ENCODE data around the gene ATPAF2.
A peak's percentile ranks its signal among the peaks of the same experiment; 100 is the strongest.

The ATPAF2 gene

GRCh38 chr17:18038861-18039534 is at the start of gene ATPAF2, which contains the start of gene GID4:
ATPAF2 (minus strand) TSS chr17:18039168; CDS start chr17:18039013, 155 bp downstream.
GID4 (plus strand) TSS chr17:18039408; CDS start chr17:18039465, 57 bp downstream.
- peak; percentile 98 for DNase-seq

- peak; percentile 89 for DNase-seq
Measured at GRCh38 chr17:18087610-18088491, 48.9 kb upstream of the ATPAF2 start, which contains the start of gene DRG2. DRG2 (plus strand) TSS chr17:18087948; CDS start chr17:18088024, 76 bp downstream.

GRCh38 chr17:18084256-18084655 is 45.3 kb upstream of the ATPAF2 start:
- no peak for DNase-seq

- peak; percentile 2 for DNase-seq
Measured at GRCh38 chr17:18079543-18079942, 40.6 kb upstream of the ATPAF2 start.

GRCh38 chr17:18076936-18077335 is 38.0 kb upstream of the ATPAF2 start:
- no peak for DNase-seq

GRCh38 chr17:18074566-18075272 is 35.8 kb upstream of the ATPAF2 start:
- no peak for DNase-seq

GRCh38 chr17:18071751-18072150 is 32.8 kb upstream of the ATPAF2 start:
- DNase-seq, result peak; percentile 4

GRCh38 chr17:18070861-18071340 is 31.9 kb upstream of the ATPAF2 start:
- peak; percentile 7 for DNase-seq

- DNase-seq, result peak; percentile 2
Measured at GRCh38 chr17:18069101-18069500, 30.1 kb upstream of the ATPAF2 start.

GRCh38 chr17:18066866-18067265 is 27.9 kb upstream of the ATPAF2 start:
- no peak for DNase-seq

GRCh38 chr17:18065546-18065945 is 26.6 kb upstream of the ATPAF2 start:
- DNase-seq, result no peak

- DNase-seq, result no peak
Measured at GRCh38 chr17:18064053-18064452, 25.1 kb upstream of the ATPAF2 start.

- no peak for DNase-seq
Measured at GRCh38 chr17:18059283-18059682, 20.3 kb upstream of the ATPAF2 start.

GRCh38 chr17:18056214-18056613 is 17.2 kb upstream of the ATPAF2 start:
- no peak for DNase-seq

GRCh38 chr17:18055597-18055996 is 16.6 kb upstream of the ATPAF2 start:
- no peak for DNase-seq

GRCh38 chr17:18045691-18046350 is 6.9 kb upstream of the ATPAF2 start:
- peak; percentile 7 for DNase-seq

- peak; percentile 1 for DNase-seq
Measured at GRCh38 chr17:18044609-18045008, 5.6 kb upstream of the ATPAF2 start.

GRCh38 chr17:18043491-18043890 is 4.5 kb upstream of the ATPAF2 start:
- DNase-seq, result peak; percentile 52

- peak; percentile 71 for DNase-seq
Measured at GRCh38 chr17:18042983-18043382, 4.0 kb upstream of the ATPAF2 start.

GRCh38 chr17:18041776-18042175 is 2.8 kb upstream of the ATPAF2 start:
- DNase-seq, result peak; percentile 7

- DNase-seq, result peak; percentile 37
Measured at GRCh38 chr17:18040261-18040858, 1.4 kb upstream of the ATPAF2 start.

Measured in OCI-M1 (cell line).